HFFc6 (cell line): Measurements from ENCODE around the gene PPIP5K1. TPM values are rescaled to one million over a fixed set of nuclear protein-coding genes. Genes with fewer than 3 reads are reported as not detected.
"Not testable (repeated sequence)": the region's sequence is repeated elsewhere in the genome, so short reads cannot be mapped to it uniquely, and the experiment has no call there.

ENCODE experiments used
- DNase-seq: peaks from one replicate; pipeline ENCODE4 v3.0.0-alpha.2; 2018
- H3K27ac Mint-ChIP-seq: 2 replicates; pipeline ENCODE4 v1.8.0; 2020; ENCODE audit warnings: mild to moderate bottlenecking, mixed read lengths
- H3K27me3 Mint-ChIP-seq: 2 replicates; pipeline ENCODE4 v1.8.0; 2021; ENCODE audit warnings: mild to moderate bottlenecking, moderate library complexity, mixed read lengths; ENCODE audit not compliant: insufficient read depth
- H3K36me3 Mint-ChIP-seq: 2 replicates; pipeline ENCODE4 v1.8.0; 2021; ENCODE audit warnings: low read depth, mixed read lengths
- H3K4me1 Mint-ChIP-seq: 2 replicates; pipeline ENCODE4 v1.8.0; 2020; ENCODE audit warnings: low read depth, mixed read lengths
- H3K4me3 Mint-ChIP-seq: 2 replicates; pipeline ENCODE4 v1.8.0; 2020; ENCODE audit warnings: mild to moderate bottlenecking, moderate library complexity, mixed read lengths
- H3K9me3 Mint-ChIP-seq: 2 replicates; pipeline ENCODE4 v1.8.0; 2020; ENCODE audit warnings: mild to moderate bottlenecking, mixed read lengths
- CTCF ChIP-seq: fragments of 200-600 bp; sonication (generic); IDR thresholded peaks from 2 replicates; pipeline ENCODE4 v1.5.0; 2021; ENCODE audit warnings: antibody characterized with exemption, mild to moderate bottlenecking
- total RNA-seq, 6 experiments: library from RNA; stranded (reverse); fragmentation: NEBNext Ultra II Directional; extraction: Animal tissue kit (Norgen Biotek cat#: 25700); gene quantifications; 2 replicates in 1 of 6; 3 replicates in 5 of 6; pipeline ENCODE4 v1.2.3, GENCODE V29; 2021

Gene PPIP5K1
- total RNA-seq, 6 experiments from 2014 or later, result 16.3 to 23.3 (median 20.1) TPM

GRCh38 chr15:43547539-43547938 is 42.5 kb downstream of the PPIP5K1 start:
- no peak overlapping the region for H3K4me3 Mint-ChIP-seq
- no peaks in the 10 kb centered on the region; the same call in 1 of the 2 replicates for H3K27me3 Mint-ChIP-seq
- no peak for DNase-seq
- TF ChIP-seq CTCF, result no peak
- H3K27ac Mint-ChIP-seq, result no peak overlapping the region
- H3K9me3 Mint-ChIP-seq, result no peaks in the 10 kb centered on the region
- H3K4me1 Mint-ChIP-seq, result peaks cover 20% of the 10 kb centered on the region
- H3K36me3 Mint-ChIP-seq, result peaks cover 11% of the 10 kb centered on the region

- no peak for TF ChIP-seq CTCF
- H3K27ac Mint-ChIP-seq, result no peak overlapping the region
- no peaks in the 10 kb centered on the region for H3K9me3 Mint-ChIP-seq
- no peak overlapping the region for H3K4me3 Mint-ChIP-seq
- H3K27me3 Mint-ChIP-seq, result no peaks in the 10 kb centered on the region
- DNase-seq, result no peak
- peaks cover 11% of the 10 kb centered on the region for H3K36me3 Mint-ChIP-seq
- H3K4me1 Mint-ChIP-seq, result peaks cover 5% of the 10 kb centered on the region
Measured at GRCh38 chr15:43545426-43545825, 44.6 kb downstream of the PPIP5K1 start.

GRCh38 chr15:43544266-43544665 is 45.7 kb downstream of the PPIP5K1 start:
- Mint-ChIP-seq H3K27me3 (no peaks in the 10 kb centered on the region), H3K27ac (no peak overlapping the region), H3K9me3 (no peaks in the 10 kb centered on the region), H3K36me3 (peaks cover 11% of the 10 kb centered on the region), H3K4me1 (peaks cover 4% of the 10 kb centered on the region; the same call in 1 of the 2 replicates), H3K4me3 (no peak overlapping the region)
- TF ChIP-seq CTCF, result no peak
- peak; percentile 28 for DNase-seq

- Mint-ChIP-seq H3K4me1 (peaks cover 4% of the 10 kb centered on the region; the same call in 1 of the 2 replicates), H3K36me3 (no peaks in the 10 kb centered on the region), H3K9me3 (no peaks in the 10 kb centered on the region), H3K4me3 (no peak overlapping the region), H3K27ac (no peak overlapping the region), H3K27me3 (no peaks in the 10 kb centered on the region)
- TF ChIP-seq CTCF, result no peak
- DNase-seq, result no peak
Measured at GRCh38 chr15:43541785-43542184, 48.2 kb downstream of the PPIP5K1 start.

- Mint-ChIP-seq H3K27me3 (no peaks in the 10 kb centered on the region), H3K36me3 (peaks cover 6% of the 10 kb centered on the region), H3K4me3 (no peak overlapping the region), H3K4me1 (peaks cover 6% of the 10 kb centered on the region), H3K9me3 (no peaks in the 10 kb centered on the region), H3K27ac (no peak overlapping the region)
- TF ChIP-seq CTCF, result no peak
- DNase-seq, result no peak
Measured at GRCh38 chr15:43538091-43538490, 51.9 kb downstream of the PPIP5K1 start.

- no peak overlapping the region for H3K4me3 Mint-ChIP-seq
- H3K4me1 Mint-ChIP-seq, result peaks cover 30% of the 10 kb centered on the region
- no peak for TF ChIP-seq CTCF
- no peak for DNase-seq
- no peak overlapping the region for H3K27ac Mint-ChIP-seq
- H3K36me3 Mint-ChIP-seq, result peaks cover 14% of the 10 kb centered on the region
- peaks cover 2% of the 10 kb centered on the region for H3K27me3 Mint-ChIP-seq
- H3K9me3 Mint-ChIP-seq, result no peaks in the 10 kb centered on the region
Measured at GRCh38 chr15:43534897-43535296, 55.1 kb downstream of the PPIP5K1 start.

GRCh38 chr15:43532826-43533225 is 57.2 kb downstream of the PPIP5K1 start:
- peak; percentile 37 for DNase-seq
- peaks cover 25% of the 10 kb centered on the region for H3K36me3 Mint-ChIP-seq

More at GRCh38 chr15:43532826-43533225, 57.2 kb downstream of the PPIP5K1 start:
- H3K27me3 Mint-ChIP-seq, H3K9me3 Mint-ChIP-seq, H3K4me3 Mint-ChIP-seq, H3K27ac Mint-ChIP-seq: not testable (repeated sequence)
- peaks cover 41% of the 10 kb centered on the region for H3K4me1 Mint-ChIP-seq
